Dedifferentiated amniotic fluid mesenchymal stem cell (primary cell): ENCODE results near the gene HMX1.

Experiments used
- DNase-seq: peaks from one replicate; pipeline ENCODE4 v3.0.0-alpha.2; 2016; ENCODE audit errors: extremely low spot score

The HMX1 gene

GRCh38 chr4:8871417-8872401 is at the start of gene HMX1:
TSS of gene HMX1 (minus strand) at chr4:8871839. CDS start at chr4:8871614, 225 bp downstream.
- no peak for DNase-seq

- no peak for DNase-seq
Measured at GRCh38 chr4:8920969-8921368, 49.3 kb upstream of the HMX1 start.

- DNase-seq = no peak
Measured at GRCh38 chr4:8920289-8920965, 48.8 kb upstream of the HMX1 start.

GRCh38 chr4:8919651-8920288 is 48.1 kb upstream of the HMX1 start:
- no peak for DNase-seq

GRCh38 chr4:8917868-8918783 is 46.5 kb upstream of the HMX1 start:
- no peak for DNase-seq

GRCh38 chr4:8917321-8917811 is 45.7 kb upstream of the HMX1 start:
- DNase-seq = no peak

GRCh38 chr4:8916906-8917305 is 45.3 kb upstream of the HMX1 start:
- no peak for DNase-seq

- no peak for DNase-seq
Measured at GRCh38 chr4:8916351-8916885, 44.8 kb upstream of the HMX1 start.

GRCh38 chr4:8915201-8916200 is 43.9 kb upstream of the HMX1 start:
- DNase-seq = no peak

- DNase-seq = no peak
Measured at GRCh38 chr4:8914461-8915171, 43.0 kb upstream of the HMX1 start.

- no peak for DNase-seq
Measured at GRCh38 chr4:8913858-8914460, 42.3 kb upstream of the HMX1 start.

- no peak for DNase-seq
Measured at GRCh38 chr4:8913121-8913857, 41.6 kb upstream of the HMX1 start.

GRCh38 chr4:8912506-8912905 is 40.9 kb upstream of the HMX1 start:
- DNase-seq = no peak

- no peak for DNase-seq
Measured at GRCh38 chr4:8912089-8912455, 40.4 kb upstream of the HMX1 start.

GRCh38 chr4:8911316-8912088 is 39.9 kb upstream of the HMX1 start:
- no peak for DNase-seq

- DNase-seq = no peak
Measured at GRCh38 chr4:8910822-8911315, 39.2 kb upstream of the HMX1 start.
